Forelimb muscle (tissue), 1 donor: Measurements from ENCODE around the gene SIGLEC10. TPM values are rescaled to one million over a fixed set of nuclear protein-coding genes. Genes with fewer than 3 reads are reported as not detected.

Experiments used
- DNase-seq: peaks from one replicate; pipeline ENCODE4 v3.0.0-alpha.2; 2013; ENCODE audit warnings: low read depth
- polyA plus RNA-seq: library from polyadenylated mRNA; unstranded; fragments of 120-200 nt; gene quantifications from one replicate; pipeline ENCODE4 v1.2.1, GENCODE V29; 2013; ENCODE audit not compliant: insufficient read length

The SIGLEC10 gene
- polyA plus RNA-seq, 1 donor = 0.92 TPM

DNA sequence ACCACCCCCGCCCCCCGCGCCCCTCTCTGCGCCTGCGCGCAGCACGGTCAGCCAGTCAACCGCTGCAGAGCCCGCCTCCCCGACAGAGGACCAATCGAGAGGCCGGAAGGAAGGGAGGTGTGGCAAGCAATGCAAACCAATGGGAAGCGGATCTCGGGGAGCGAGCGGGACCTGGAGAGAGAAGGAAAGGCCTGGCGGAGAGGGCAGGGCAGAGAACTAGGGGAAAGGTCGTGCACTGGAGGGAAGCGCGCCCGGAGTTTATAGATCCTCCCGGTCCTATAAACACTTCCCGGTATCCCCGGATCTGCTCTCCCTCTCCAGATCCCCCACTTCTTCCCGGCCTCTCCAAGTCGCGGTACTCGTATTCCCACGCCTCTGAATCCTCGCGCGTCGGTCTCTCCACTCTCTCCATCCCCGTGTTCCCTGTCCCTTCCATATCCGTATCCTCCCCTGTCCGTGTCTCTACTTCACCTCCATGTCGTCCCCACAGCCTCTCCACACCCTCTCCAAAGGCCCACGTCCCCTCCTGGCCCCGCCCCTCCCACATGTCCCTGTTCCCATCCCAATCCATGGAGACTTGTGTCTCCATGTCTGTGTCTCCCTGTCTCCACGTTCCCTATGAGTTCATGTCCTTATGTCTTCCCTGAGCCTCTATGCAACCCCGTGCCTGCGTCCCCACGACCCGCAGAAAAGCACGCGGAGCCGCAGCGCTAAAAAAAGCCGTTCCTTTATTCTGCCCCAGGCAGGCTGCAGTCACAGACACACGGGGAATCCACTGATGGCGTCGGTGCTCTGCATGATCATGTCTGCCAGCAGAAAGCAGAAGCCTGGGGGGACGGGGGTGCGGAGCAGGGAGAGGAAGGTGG, 50.8 kb downstream of the SIGLEC10 start:
- peak; percentile 94 for DNase-seq

GRCh38 chr19:51365965-51366388, 51.5 kb downstream of the SIGLEC10 start, which contains the start of gene ETFB:
TSS of gene ETFB (minus strand) at chr19:51366388. CDS start at chr19:51366326, 62 bp downstream.
- no peak for DNase-seq

DNA sequence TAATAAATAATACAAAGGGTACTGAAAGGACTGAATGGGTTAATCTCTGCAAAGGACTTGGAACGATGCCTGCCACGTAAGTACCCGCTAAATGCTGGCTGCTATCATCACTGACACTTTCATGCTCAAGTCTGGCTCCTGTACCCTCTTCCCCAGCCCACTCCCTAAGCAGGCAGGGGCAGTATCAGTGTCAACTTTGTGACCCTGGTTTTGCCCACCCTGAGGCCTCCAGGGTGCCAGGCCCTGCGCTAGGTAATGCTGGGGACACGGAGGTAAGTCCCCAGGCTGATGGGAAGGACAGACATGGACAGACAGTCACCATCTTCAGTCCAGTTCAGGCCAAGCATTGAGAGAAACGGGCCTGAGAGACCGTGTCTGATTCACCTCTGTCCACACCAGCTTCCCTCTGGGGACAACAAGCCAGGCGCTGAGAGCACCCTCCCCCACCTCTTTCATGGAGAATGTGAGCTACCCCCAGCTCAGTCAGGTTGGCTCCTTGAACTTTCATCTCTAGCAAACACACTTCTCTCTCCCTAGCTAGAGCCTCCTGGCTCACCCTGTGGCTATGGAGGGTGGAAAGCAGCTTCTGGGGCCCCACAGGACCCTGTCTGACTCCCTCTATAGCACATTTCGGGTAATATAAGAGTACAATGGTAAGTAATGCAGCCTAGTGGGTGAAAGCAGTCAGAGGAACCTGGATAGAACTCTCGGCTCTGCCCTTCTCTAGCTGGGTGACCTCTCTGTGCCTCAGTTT, 52.1 kb downstream of the SIGLEC10 start:
- no peak for DNase-seq

DNA sequence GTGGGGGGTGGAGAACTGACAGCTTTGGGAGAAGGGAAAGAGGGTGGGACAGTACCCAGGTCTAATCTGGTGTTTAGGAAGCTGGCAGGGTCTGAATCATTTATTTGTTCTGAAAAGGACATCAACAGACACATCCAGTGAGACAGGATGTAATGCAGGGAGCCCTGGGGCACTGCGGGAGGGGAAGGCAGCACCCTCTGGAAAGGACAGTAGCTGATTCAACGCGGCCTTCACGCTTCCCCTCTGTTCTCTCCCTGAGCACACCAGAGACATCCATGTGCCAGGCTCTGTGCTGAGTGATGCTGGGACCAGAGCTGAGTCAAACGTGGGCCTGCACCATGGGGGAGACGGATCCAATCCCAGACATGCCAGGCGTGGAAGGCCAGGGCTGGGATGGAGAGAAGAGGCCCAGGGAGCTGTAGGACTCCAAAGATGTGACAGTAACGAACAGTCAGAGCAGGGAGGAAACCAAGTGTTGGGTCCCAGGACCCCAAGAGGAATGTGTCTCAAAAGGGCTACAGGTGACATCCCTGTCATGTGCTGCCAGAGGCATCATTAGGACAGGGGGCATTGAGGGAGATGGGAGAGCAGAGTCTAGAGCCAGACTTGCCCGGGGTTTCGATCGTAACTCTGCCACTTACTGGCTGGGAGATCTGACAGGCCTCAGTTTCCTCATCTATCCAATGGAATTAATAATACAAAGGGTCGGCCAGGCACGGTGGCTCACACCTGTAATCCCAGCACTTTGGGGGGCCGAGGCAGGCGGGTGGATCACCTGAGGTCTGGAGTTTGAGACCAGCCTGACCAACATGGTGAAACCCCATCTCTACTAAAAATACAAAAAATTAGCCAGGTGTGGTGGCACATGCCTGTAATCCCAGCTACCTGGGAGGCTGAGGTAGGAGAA, 53.0 kb downstream of the SIGLEC10 start:
- no peak for DNase-seq

- no peak for DNase-seq
Measured at GRCh38 chr19:51361239-51361638, 56.2 kb downstream of the SIGLEC10 start.

Other genes with a start within 250 kb of the SIGLEC10 start
- 3.8 TPM for gene CD33, start 192.6 kb downstream of the SIGLEC10 start, polyA plus RNA-seq
- gene SIGLECL1, start 166.6 kb downstream of the SIGLEC10 start, polyA plus RNA-seq = not detected
- gene IGLON5, start 106.0 kb downstream of the SIGLEC10 start, polyA plus RNA-seq = 0.10 TPM
- gene VSIG10L, start 75.5 kb downstream of the SIGLEC10 start, polyA plus RNA-seq = 1.00 TPM
- 40.1 TPM for gene ETFB, start 51.3 kb downstream of the SIGLEC10 start, polyA plus RNA-seq
- 1.1 TPM for gene CLDND2, start 48.6 kb downstream of the SIGLEC10 start, polyA plus RNA-seq
- 3.0 TPM for gene NKG7, start 45.0 kb downstream of the SIGLEC10 start, polyA plus RNA-seq
- gene LIM2, start 29.7 kb downstream of the SIGLEC10 start, polyA plus RNA-seq = not detected
- gene C19orf84, start 27.1 kb downstream of the SIGLEC10 start, polyA plus RNA-seq = not detected
- gene SIGLEC8, start 40.8 kb upstream of the SIGLEC10 start, polyA plus RNA-seq = not detected
- gene CEACAM18, start 60.9 kb upstream of the SIGLEC10 start, polyA plus RNA-seq = not detected
- not detected for gene SIGLEC12, start 84.2 kb upstream of the SIGLEC10 start, polyA plus RNA-seq
- gene SIGLEC6, start 114.0 kb upstream of the SIGLEC10 start, polyA plus RNA-seq = 0.15 TPM
- gene ZNF175, start 153.6 kb upstream of the SIGLEC10 start, polyA plus RNA-seq = 8.1 TPM
- gene SIGLEC5, start 212.8 kb upstream of the SIGLEC10 start, polyA plus RNA-seq = 0.71 TPM
- gene SIGLEC14, start 229.2 kb upstream of the SIGLEC10 start, polyA plus RNA-seq = 0.94 TPM